HepG2 (cell line): ENCODE measurements around the gene HIPK3. TPM values are rescaled to one million over a fixed set of nuclear protein-coding genes. Genes with fewer than 3 reads are reported as not detected.

Experiments
- ATAC-seq: fragments of 200-7000 bp; cut with Tn5 transposase; 3 replicates; pipeline ENCODE4 v1.9.1; 2020; ENCODE audit warnings: mild to moderate bottlenecking, moderate library complexity
- BruUV-seq: library from RNA; stranded (reverse); fragments of 400-500 nt; replicated peaks from 2 replicates; lab custom pipeline; 2021; lab: Mats Ljungman, UMichigan
- CTCF ChIA-PET: fragments of 300-600 bp; formaldehyde crosslinking; extraction: SDS; loops from one replicate; lab custom pipeline; 2021; ENCODE audit warnings: low total read pairs, inconsistent platforms, low intra/inter-chr PET ratio; lab: Yijun Ruan, JAX
- POLR2A ChIA-PET: fragments of 350-600 bp; sonication (Branson Sonifier 250); formaldehyde crosslinking; loops from one replicate; lab custom pipeline; 2020; ENCODE audit warnings: antibody characterized with exemption, inconsistent platforms; lab: Yijun Ruan, JAX
- DNase-seq: peaks from one replicate; pipeline ENCODE4 v3.0.0-alpha.2; 2015; ENCODE audit warnings: low spot score
- FAIRE-seq: peaks from 3 replicates; lab custom pipeline; 2011; peaks lifted over from hg19 to GRCh38; lab: Jason Lieb, UNC
- H2AFZ ChIP-seq: one replicate; pipeline ENCODE4 v1.6.1; 2011; ENCODE audit warnings: low read length, inconsistent platforms
- H3K27ac ChIP-seq: fragments of 300-600 bp; 3 replicates; pipeline ENCODE4 v1.8.0; 2011; ENCODE audit warnings: mixed run types, mild to moderate bottlenecking, mixed read lengths, low read length, inconsistent platforms; ENCODE audit not compliant: insufficient read depth; ENCODE audit errors: extremely low read length
- H3K27me3 ChIP-seq, 2 experiments: fragments of 200-600 bp in 1 of 2; 2 replicates in 1 of 2; 3 replicates in 1 of 2; pipeline versions ENCODE4 v1.6.0 to v1.8.0; 2011; ENCODE audit warnings: low read length in 2 of 2, mild to moderate bottlenecking in 2 of 2, moderate library complexity in 2 of 2, inconsistent platforms in 1 of 2; ENCODE audit not compliant: insufficient read depth in 2 of 2, control insufficient read depth in 1 of 2
- H3K36me3 ChIP-seq, 2 experiments: fragments of 200-600 bp in 1 of 2; replicated peaks in 1 of 2; 2 replicates in 1 of 2; 3 replicates in 1 of 2; pipeline versions ENCODE4 v1.5.1 to v1.8.0; 2011; ENCODE audit warnings: low read length in 2 of 2, inconsistent platforms in 1 of 2; ENCODE audit not compliant: insufficient read depth in 2 of 2, control insufficient read depth in 1 of 2
- H3K4me1 ChIP-seq: 2 replicates; pipeline ENCODE4 v1.5.1; 2012; ENCODE audit warnings: low read length, inconsistent platforms; ENCODE audit not compliant: insufficient read depth
- H3K4me2 ChIP-seq: 2 replicates; pipeline ENCODE4 v1.6.0; 2011; ENCODE audit warnings: low read depth, low read length, inconsistent platforms
- H3K4me3 ChIP-seq, 3 experiments: fragments of 200-600 bp in 1 of 3; sonication (generic), shearing (Covaris generic) in 1 of 3; replicated peaks in 1 of 3; 2 replicates each; pipeline ENCODE4 v1.5.1; 2011 to 2016; ENCODE audit warnings: low read length in 3 of 3, inconsistent platforms in 2 of 3, low read depth in 2 of 3, mild to moderate bottlenecking in 2 of 3, control low read depth in 1 of 3, mixed read lengths in 1 of 3; ENCODE audit not compliant: insufficient read depth in 1 of 3
- H3K79me2 ChIP-seq: one replicate; pipeline ENCODE4 v1.6.1; 2011; ENCODE audit warnings: low read length, inconsistent platforms; ENCODE audit not compliant: insufficient read depth
- H3K9ac ChIP-seq: 2 replicates; pipeline ENCODE4 v1.6.0; 2011; ENCODE audit warnings: mild to moderate bottlenecking, low read depth, low read length, inconsistent platforms; ENCODE audit not compliant: insufficient read depth
- H3K9me3 ChIP-seq: 2 replicates; pipeline ENCODE4 v1.5.1; 2012; ENCODE audit warnings: mild to moderate bottlenecking, low read length
- H4K20me1 ChIP-seq: 2 replicates; pipeline ENCODE4 v1.6.0; 2011; ENCODE audit warnings: inconsistent platforms, mild to moderate bottlenecking, low read length, moderate library complexity; ENCODE audit not compliant: insufficient read depth
- EED ChIP-seq: sonication (generic); formaldehyde crosslinking; IDR thresholded peaks from 2 replicates; pipeline ENCODE4 v1.5.0; 2020; ENCODE audit warnings: mild to moderate bottlenecking, missing genetic modification reagents
- MXD1 ChIP-seq: sonication (generic); formaldehyde crosslinking; IDR thresholded peaks from 2 replicates; pipeline ENCODE4 v1.4.0; 2020; ENCODE audit warnings: mild to moderate bottlenecking, missing genetic modification reagents
- MZF1 ChIP-seq: sonication (generic); formaldehyde crosslinking; IDR thresholded peaks from 2 replicates; pipeline ENCODE4 v1.8.1; 2023; ENCODE audit warnings: mild to moderate bottlenecking, missing genetic modification reagents, borderline replicate concordance
- PAWR ChIP-seq: sonication (generic); formaldehyde crosslinking; IDR thresholded peaks from 2 replicates; pipeline ENCODE4 v1.4.0; 2020; ENCODE audit warnings: missing genetic modification reagents, mild to moderate bottlenecking, borderline replicate concordance
- RBFOX2 ChIP-seq: fragments of 200-400 bp; formaldehyde crosslinking; IDR thresholded peaks from 2 replicates; pipeline ENCODE4 v1.6.1; 2017; ENCODE audit warnings: low read depth, mild to moderate bottlenecking, low read length
- SCMH1 ChIP-seq: sonication (generic); formaldehyde crosslinking; IDR thresholded peaks from 2 replicates; pipeline ENCODE4 v1.9.0; 2021; ENCODE audit warnings: missing genetic modification reagents, mild to moderate bottlenecking, borderline replicate concordance
- SP5 ChIP-seq: IDR thresholded peaks from 2 replicates; pipeline ENCODE4 v1.6.1; 2016; ENCODE audit warnings: low read depth, borderline replicate concordance
- TFAP4 ChIP-seq: sonication (generic); IDR thresholded peaks from 2 replicates; pipeline ENCODE4 v1.6.1; 2016; ENCODE audit warnings: low read depth, borderline replicate concordance
- TRIM22 ChIP-seq: fragments of 450-650 bp; IDR thresholded peaks from 2 replicates; pipeline ENCODE4 v1.6.1; 2017
- ZNF235 ChIP-seq: sonication (generic); formaldehyde crosslinking; IDR thresholded peaks from 2 replicates; pipeline ENCODE4 v1.8.1; 2023; ENCODE audit warnings: mild to moderate bottlenecking, missing genetic modification reagents, borderline replicate concordance
- ZNF710 ChIP-seq: sonication (generic); formaldehyde crosslinking; IDR thresholded peaks from 2 replicates; pipeline ENCODE4 v1.5.0; 2020; ENCODE audit warnings: mild to moderate bottlenecking, missing genetic modification reagents, borderline replicate concordance
- ZNF768 ChIP-seq: sonication (generic); formaldehyde crosslinking; IDR thresholded peaks from 2 replicates; pipeline ENCODE4 v1.4.0; 2020; ENCODE audit warnings: missing genetic modification reagents
- ZNF83 ChIP-seq: sonication (generic); formaldehyde crosslinking; IDR thresholded peaks from 2 replicates; pipeline ENCODE4 v1.4.0; 2020; ENCODE audit warnings: missing genetic modification reagents, mild to moderate bottlenecking, borderline replicate concordance
- WGBS: methylation state at CpG from one replicate; pipeline ENCODE4 v1.1.6; 2017; ENCODE audit warnings: low lambda C conversion rate; 5-methylcytosine and 5-hydroxymethylcytosine counted together
- in situ Hi-C: cut with HindIII; loops from 2 replicates; pipeline ENCODE4 v1.10.0; 2017; ENCODE audit warnings: low pct_unique_long_range_greater_than_20kb; ENCODE audit not compliant: extremely low pct_ligation_motif_present
- intact Hi-C: fragments of 100-400 bp; cut with micrococcal nuclease; formaldehyde crosslinking; loops from one replicate; pipeline ENCODE4 v1.10.0; 2022; ENCODE audit not compliant: unreplicated experiment
- polyA plus RNA-seq, 8 experiments: library from polyadenylated mRNA; depleted of rRNA in 3 of 8; stranded (reverse) in 7 of 8; unstranded in 1 of 8; fragments of >200 nt; fragmentation: Illumina TruSeq in 4 of 8; extraction: Trizol in 4 of 8; gene quantifications; 2 replicates each; pipeline versions ENCODE4 v1.2.1 to v1.2.3, GENCODE V29; 2011 to 2016; ENCODE audit warnings: low read depth in 4 of 8, missing spikeins in 1 of 8, mixed read lengths in 1 of 8; ENCODE audit not compliant: insufficient read depth in 1 of 8
- total RNA-seq, 5 experiments: library from RNA; depleted of rRNA; stranded (reverse); fragments of >200 nt; fragmentation: Illumina TruSeq; extraction: Trizol; gene quantifications; 2 replicates each; pipeline ENCODE4 v1.2.3, GENCODE V29; 2016; ENCODE audit warnings: low read depth in 1 of 5

HIPK3 gene
- total and polyA plus RNA-seq, 2 of the 13 experiments (the other 11 are each of a cell fraction or from before 2014, with no cell fraction given), result 20.5 to 44.3 TPM

GRCh38 chr11:33383920-33384209, 126.7 kb downstream of the HIPK3 start:
- Histone ChIP-seq H3K4me3 (no peak overlapping the region), H3K79me2 (no peaks in the 10 kb centered on the region), H3K36me3 (no peaks in the 10 kb centered on the region), H4K20me1 (no peaks in the 10 kb centered on the region; the same call in 1 of the 2 replicates), H3K9me3 (peaks cover 17% of the 10 kb centered on the region), H3K4me1 (no peaks in the 10 kb centered on the region), H2AFZ (no peak overlapping the region), H3K9ac (no peak overlapping the region), H3K27me3 (peaks cover 0 to 26% of the 10 kb centered on the region in 2 experiments; a peak in 4 of 5 replicates), H3K27ac (no peak overlapping the region)
- CTCF ChIA-PET, result no interaction called here
- intact Hi-C loops, result no loop called here
- no TSS peak for BruUV-seq
- ATAC-seq (no peak), FAIRE-seq (no peak), DNase-seq (no peak)
- in situ Hi-C loops, result no loop called here
- POLR2A ChIA-PET, result no interaction called here
- 5% methylated on average over 1 of the region's 1 CpG for whole genome bisulfite sequencing
- TF ChIP-seq ZNF235 (CRISPR knock-in tag) (no peak), TFAP4 (no peak), SCMH1 (no peak), RBFOX2 (no peak), PAWR (CRISPR knock-in tag) (no peak), MZF1 (CRISPR knock-in tag) (no peak), MXD1 (CRISPR knock-in tag) (no peak), ZNF83 (CRISPR knock-in tag) (no peak), ZNF768 (CRISPR knock-in tag) (no peak), SP5 (CRISPR knock-in tag) (no peak), EED (CRISPR knock-in tag) (no peak), TRIM22 (no peak), ZNF710 (CRISPR knock-in tag) (no peak)
- TF ChIP-seq, all 625 proteins: peak for 0
- H3K4me2 ChIP-seq, result no peak overlapping the region
